Measurements from ENCODE around the gene EIF5. TPM values are rescaled to one million over a fixed set of nuclear protein-coding genes. Genes with fewer than 3 reads are reported as not detected.
A peak's percentile ranks its signal among the peaks of the same experiment; 100 is the strongest.

The EIF5 gene
- total and polyA plus RNA-seq, 2 experiments from 2014 or later, result 194 to 634 TPM

DNA sequence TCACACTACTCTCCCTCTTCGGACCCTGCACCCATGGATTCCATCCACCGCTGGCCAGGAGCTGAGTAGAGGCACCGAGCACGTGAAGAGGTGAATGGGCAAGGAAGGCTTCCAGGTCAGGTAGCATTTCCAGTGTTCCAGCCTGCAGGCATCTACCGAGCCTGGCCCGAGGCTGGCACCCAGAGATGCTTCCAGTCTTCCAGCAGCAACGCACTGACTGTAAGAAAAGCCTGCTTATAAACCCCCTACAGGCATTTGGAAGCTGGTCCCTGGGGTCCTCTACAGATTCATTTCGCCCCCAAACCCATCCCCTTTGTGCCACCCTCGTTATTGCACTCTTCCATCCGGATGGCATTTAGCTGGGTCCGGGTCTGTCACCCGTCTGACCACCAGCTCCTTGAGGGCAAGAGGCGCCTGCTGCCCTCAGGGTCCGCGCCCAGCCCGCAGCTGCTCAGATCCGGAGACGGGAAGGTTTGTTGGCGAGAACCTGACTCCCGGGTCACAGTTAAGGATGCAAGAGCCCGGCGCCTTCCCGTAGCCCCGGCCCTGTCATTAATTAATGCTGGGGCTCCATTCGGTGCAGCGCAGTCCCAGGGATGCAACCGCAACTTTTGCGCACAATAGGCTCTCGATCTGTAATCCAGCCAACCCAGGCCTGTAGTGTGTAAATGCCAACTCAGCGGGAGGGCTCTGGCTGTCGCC, 50.6 kb downstream of the EIF5 start:
- H3K27me3 ChIP-seq (ENCODE audit: insufficient read depth), result peaks cover 13% of the 10 kb centered on the region
- no peaks in the 10 kb centered on the region for H3K36me3 Mint-ChIP-seq (ENCODE audit: low read depth)
- H3K4me1 ChIP-seq (ENCODE audit: insufficient read depth), result peaks cover 8% of the 10 kb centered on the region; the same call in 1 of the 2 replicates
- peaks cover 42% of the 10 kb centered on the region for H3K79me2 ChIP-seq (replicated peaks; ENCODE audit: insufficient read depth)
- TF ChIP-seq POLR2AphosphoS5 (IDR thresholded peaks at IDR 0.05; ENCODE audit: low read depth) (no peak), CREB1 (CRISPR knock-in tag; IDR thresholded peaks at IDR 0.05; ENCODE audit: low read depth) (no peak), JUNB (IDR thresholded peaks at IDR 0.05; ENCODE audit: unreplicated experiment) (no peak), EZH2phosphoT487 (IDR thresholded peaks at IDR 0.05; ENCODE audit: unreplicated experiment) (no peak), ZNF331 (CRISPR knock-in tag; IDR thresholded peaks at IDR 0.05; ENCODE audit: low read depth) (no peak), STAT1 (IDR thresholded peaks at IDR 0.05; ENCODE audit: unreplicated experiment) (no peak), ZNF114 (CRISPR knock-in tag; IDR thresholded peaks at IDR 0.05) (no peak), EZH2 (IDR thresholded peaks at IDR 0.05; ENCODE audit: low read depth, unreplicated experiment) (no peak), NANOG (IDR thresholded peaks at IDR 0.05; ENCODE audit: borderline replicate concordance) (no peak)
- TF ChIP-seq, protein P1, sequence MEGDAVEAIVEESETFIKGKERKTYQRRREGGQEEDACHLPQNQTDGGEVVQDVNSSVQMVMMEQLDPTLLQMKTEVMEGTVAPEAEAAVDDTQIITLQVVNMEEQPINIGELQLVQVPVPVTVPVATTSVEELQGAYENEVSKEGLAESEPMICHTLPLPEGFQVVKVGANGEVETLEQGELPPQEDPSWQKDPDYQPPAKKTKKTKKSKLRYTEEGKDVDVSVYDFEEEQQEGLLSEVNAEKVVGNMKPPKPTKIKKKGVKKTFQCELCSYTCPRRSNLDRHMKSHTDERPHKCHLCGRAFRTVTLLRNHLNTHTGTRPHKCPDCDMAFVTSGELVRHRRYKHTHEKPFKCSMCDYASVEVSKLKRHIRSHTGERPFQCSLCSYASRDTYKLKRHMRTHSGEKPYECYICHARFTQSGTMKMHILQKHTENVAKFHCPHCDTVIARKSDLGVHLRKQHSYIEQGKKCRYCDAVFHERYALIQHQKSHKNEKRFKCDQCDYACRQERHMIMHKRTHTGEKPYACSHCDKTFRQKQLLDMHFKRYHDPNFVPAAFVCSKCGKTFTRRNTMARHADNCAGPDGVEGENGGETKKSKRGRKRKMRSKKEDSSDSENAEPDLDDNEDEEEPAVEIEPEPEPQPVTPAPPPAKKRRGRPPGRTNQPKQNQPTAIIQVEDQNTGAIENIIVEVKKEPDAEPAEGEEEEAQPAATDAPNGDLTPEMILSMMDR (conservative IDR thresholded peaks at IDR 0.05; ENCODE audit: low read depth in 2 of 2), result no peak
- TF ChIP-seq, protein P2, sequence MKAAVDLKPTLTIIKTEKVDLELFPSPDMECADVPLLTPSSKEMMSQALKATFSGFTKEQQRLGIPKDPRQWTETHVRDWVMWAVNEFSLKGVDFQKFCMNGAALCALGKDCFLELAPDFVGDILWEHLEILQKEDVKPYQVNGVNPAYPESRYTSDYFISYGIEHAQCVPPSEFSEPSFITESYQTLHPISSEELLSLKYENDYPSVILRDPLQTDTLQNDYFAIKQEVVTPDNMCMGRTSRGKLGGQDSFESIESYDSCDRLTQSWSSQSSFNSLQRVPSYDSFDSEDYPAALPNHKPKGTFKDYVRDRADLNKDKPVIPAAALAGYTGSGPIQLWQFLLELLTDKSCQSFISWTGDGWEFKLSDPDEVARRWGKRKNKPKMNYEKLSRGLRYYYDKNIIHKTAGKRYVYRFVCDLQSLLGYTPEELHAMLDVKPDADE (IDR thresholded peaks at IDR 0.05), result no peak
- TF ChIP-seq, protein P3, sequence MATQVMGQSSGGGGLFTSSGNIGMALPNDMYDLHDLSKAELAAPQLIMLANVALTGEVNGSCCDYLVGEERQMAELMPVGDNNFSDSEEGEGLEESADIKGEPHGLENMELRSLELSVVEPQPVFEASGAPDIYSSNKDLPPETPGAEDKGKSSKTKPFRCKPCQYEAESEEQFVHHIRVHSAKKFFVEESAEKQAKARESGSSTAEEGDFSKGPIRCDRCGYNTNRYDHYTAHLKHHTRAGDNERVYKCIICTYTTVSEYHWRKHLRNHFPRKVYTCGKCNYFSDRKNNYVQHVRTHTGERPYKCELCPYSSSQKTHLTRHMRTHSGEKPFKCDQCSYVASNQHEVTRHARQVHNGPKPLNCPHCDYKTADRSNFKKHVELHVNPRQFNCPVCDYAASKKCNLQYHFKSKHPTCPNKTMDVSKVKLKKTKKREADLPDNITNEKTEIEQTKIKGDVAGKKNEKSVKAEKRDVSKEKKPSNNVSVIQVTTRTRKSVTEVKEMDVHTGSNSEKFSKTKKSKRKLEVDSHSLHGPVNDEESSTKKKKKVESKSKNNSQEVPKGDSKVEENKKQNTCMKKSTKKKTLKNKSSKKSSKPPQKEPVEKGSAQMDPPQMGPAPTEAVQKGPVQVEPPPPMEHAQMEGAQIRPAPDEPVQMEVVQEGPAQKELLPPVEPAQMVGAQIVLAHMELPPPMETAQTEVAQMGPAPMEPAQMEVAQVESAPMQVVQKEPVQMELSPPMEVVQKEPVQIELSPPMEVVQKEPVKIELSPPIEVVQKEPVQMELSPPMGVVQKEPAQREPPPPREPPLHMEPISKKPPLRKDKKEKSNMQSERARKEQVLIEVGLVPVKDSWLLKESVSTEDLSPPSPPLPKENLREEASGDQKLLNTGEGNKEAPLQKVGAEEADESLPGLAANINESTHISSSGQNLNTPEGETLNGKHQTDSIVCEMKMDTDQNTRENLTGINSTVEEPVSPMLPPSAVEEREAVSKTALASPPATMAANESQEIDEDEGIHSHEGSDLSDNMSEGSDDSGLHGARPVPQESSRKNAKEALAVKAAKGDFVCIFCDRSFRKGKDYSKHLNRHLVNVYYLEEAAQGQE (IDR thresholded peaks at IDR 0.05; ENCODE audit: unreplicated experiment), result no peak
- TF ChIP-seq, protein P4, sequence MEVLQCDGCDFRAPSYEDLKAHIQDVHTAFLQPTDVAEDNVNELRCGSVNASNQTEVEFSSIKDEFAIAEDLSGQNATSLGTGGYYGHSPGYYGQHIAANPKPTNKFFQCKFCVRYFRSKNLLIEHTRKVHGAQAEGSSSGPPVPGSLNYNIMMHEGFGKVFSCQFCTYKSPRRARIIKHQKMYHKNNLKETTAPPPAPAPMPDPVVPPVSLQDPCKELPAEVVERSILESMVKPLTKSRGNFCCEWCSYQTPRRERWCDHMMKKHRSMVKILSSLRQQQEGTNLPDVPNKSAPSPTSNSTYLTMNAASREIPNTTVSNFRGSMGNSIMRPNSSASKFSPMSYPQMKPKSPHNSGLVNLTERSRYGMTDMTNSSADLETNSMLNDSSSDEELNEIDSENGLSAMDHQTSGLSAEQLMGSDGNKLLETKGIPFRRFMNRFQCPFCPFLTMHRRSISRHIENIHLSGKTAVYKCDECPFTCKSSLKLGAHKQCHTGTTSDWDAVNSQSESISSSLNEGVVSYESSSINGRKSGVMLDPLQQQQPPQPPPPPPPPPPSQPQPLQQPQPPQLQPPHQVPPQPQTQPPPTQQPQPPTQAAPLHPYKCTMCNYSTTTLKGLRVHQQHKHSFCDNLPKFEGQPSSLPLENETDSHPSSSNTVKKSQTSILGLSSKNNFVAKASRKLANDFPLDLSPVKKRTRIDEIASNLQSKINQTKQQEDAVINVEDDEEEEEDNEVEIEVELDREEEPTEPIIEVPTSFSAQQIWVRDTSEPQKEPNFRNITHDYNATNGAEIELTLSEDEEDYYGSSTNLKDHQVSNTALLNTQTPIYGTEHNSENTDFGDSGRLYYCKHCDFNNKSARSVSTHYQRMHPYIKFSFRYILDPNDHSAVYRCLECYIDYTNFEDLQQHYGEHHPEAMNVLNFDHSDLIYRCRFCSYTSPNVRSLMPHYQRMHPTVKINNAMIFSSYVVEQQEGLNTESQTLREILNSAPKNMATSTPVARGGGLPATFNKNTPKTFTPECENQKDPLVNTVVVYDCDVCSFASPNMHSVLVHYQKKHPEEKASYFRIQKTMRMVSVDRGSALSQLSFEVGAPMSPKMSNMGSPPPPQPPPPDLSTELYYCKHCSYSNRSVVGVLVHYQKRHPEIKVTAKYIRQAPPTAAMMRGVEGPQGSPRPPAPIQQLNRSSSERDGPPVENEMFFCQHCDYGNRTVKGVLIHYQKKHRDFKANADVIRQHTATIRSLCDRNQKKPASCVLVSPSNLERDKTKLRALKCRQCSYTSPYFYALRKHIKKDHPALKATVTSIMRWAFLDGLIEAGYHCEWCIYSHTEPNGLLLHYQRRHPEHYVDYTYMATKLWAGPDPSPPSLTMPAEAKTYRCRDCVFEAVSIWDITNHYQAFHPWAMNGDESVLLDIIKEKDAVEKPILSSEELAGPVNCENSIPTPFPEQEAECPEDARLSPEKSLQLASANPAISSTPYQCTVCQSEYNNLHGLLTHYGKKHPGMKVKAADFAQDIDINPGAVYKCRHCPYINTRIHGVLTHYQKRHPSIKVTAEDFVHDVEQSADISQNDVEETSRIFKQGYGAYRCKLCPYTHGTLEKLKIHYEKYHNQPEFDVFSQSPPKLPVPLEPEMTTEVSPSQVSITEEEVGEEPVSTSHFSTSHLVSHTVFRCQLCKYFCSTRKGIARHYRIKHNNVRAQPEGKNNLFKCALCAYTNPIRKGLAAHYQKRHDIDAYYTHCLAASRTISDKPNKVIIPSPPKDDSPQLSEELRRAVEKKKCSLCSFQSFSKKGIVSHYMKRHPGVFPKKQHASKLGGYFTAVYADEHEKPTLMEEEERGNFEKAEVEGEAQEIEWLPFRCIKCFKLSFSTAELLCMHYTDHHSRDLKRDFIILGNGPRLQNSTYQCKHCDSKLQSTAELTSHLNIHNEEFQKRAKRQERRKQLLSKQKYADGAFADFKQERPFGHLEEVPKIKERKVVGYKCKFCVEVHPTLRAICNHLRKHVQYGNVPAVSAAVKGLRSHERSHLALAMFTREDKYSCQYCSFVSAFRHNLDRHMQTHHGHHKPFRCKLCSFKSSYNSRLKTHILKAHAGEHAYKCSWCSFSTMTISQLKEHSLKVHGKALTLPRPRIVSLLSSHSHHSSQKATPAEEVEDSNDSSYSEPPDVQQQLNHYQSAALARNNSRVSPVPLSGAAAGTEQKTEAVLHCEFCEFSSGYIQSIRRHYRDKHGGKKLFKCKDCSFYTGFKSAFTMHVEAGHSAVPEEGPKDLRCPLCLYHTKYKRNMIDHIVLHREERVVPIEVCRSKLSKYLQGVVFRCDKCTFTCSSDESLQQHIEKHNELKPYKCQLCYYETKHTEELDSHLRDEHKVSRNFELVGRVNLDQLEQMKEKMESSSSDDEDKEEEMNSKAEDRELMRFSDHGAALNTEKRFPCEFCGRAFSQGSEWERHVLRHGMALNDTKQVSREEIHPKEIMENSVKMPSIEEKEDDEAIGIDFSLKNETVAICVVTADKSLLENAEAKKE (CRISPR knock-in tag; IDR thresholded peaks at IDR 0.05), result no peak
- peak overlapping the region; percentile 75 for H3K4me3 ChIP-seq
- H3K36me3 ChIP-seq (ENCODE audit: insufficient read depth), result no peaks in the 10 kb centered on the region
- H3K27ac ChIP-seq (ENCODE audit: low read depth), result peak overlapping the region; percentile 84; the same call in 1 of the 2 replicates
- DNase-seq (ENCODE audit: low spot score) (no peak), ATAC-seq (no peak; the same call in 1 of the 3 replicates)
- H3K27ac Mint-ChIP-seq, result no peak overlapping the region
- H3F3A ChIP-seq (replicated peaks; ENCODE audit: low read depth), result peaks cover 9% of the 10 kb centered on the region; the same call in 1 of the 2 replicates
- no peaks in the 10 kb centered on the region for H3K9me2 ChIP-seq (ENCODE audit: insufficient read depth)
- peaks cover 34% of the 10 kb centered on the region for H4K20me1 ChIP-seq (replicated peaks; ENCODE audit: insufficient read depth)
- peaks cover 20% of the 10 kb centered on the region for H3K27me3 Mint-ChIP-seq (ENCODE audit: insufficient read depth, low read depth, poor library complexity)
- no peaks in the 10 kb centered on the region for H3K9me3 Mint-ChIP-seq
- H3K4me1 Mint-ChIP-seq, result peaks cover 12% of the 10 kb centered on the region
- H3K4me3 Mint-ChIP-seq, result peak overlapping the region; percentile 86
- peak overlapping the region; percentile 99 for H3K4me2 ChIP-seq
- peak overlapping the region; percentile 100 for H2AFZ ChIP-seq
